Measurements from ENCODE around the gene CPAMD8. TPM values are rescaled to one million over a fixed set of nuclear protein-coding genes. Genes with fewer than 3 reads are reported as not detected.

Gene CPAMD8
- total RNA-seq, 1 experiment from 2014 or later = 0.20 TPM

DNA sequence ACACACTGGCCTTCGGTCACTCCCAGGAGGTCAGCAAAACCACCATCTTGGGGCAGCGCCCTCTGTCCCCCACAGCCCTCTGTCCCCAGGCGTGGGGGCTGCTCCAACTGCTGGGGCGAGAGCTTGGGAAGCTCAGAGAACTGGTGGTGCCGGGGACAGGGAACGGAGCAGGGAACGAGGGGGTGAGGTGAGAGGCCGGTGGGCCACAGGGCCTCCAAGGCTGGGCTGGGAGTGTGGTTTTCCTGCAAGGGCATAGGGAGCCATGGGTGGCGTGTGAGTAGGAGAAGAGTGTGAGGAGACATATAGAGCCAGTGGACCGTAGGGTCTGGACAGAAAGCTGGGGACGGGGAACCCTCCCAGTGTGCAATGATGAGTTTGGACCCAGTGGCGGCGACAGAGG lies 103.7 kb downstream of the CPAMD8 start:
- Histone ChIP-seq H3K4me3 (replicated peaks in 1 of 2; ENCODE audit: low read depth in 1 of 2, low read length in 2 of 2) (no peak overlapping the region), H3K9ac (ENCODE audit: low read length) (no peak overlapping the region), H3K36me3 (ENCODE audit: control insufficient read depth in 1 of 2, insufficient read depth in 2 of 2, low read length in 2 of 2) (no peaks in the 10 kb centered on the region), H2AFZ (ENCODE audit: low read depth, low read length, poor library complexity, severe bottlenecking) (no peak overlapping the region), H3K9me3 (ENCODE audit: control insufficient read depth in 1 of 2, insufficient read depth in 1 of 2, low read depth in 1 of 2, low read length in 2 of 2) (peaks cover 5 to 7% of the 10 kb centered on the region in 2 experiments; a peak in 2 of 4 replicates), H3K9me2 (ENCODE audit: insufficient read depth) (no peaks in the 10 kb centered on the region), H3K4me2 (ENCODE audit: low read length) (no peak overlapping the region), H3K27me3 (ENCODE audit: insufficient read depth, low read length) (no peaks in the 10 kb centered on the region), H3K79me2 (ENCODE audit: insufficient read depth, low read length) (no peaks in the 10 kb centered on the region), H4K20me1 (ENCODE audit: insufficient read depth) (no peaks in the 10 kb centered on the region), H3K4me1 (ENCODE audit: control insufficient read depth in 1 of 2, insufficient read depth in 2 of 2, low read length in 2 of 2) (peaks cover 7 to 14% of the 10 kb centered on the region in 2 experiments), H3K27ac (ENCODE audit: low read depth, low read length) (no peak overlapping the region)
- POLR2A ChIA-PET = no interaction called here
- BruUV-seq (replicated peaks) = no TSS peak
- CTCF ChIA-PET = no interaction called here
- intact Hi-C loops (cut with micrococcal nuclease) = no loop called here
- ATAC-seq = no peak
- no peak for DNase-seq (ENCODE audit: low read depth, low spot score)
- RAD21 ChIA-PET (ENCODE audit: low non-redundant PET in 1 of 2, low total read pairs in 2 of 2, uncharacterized antibody in 2 of 2, unreplicated experiment in 2 of 2) = no interaction called here
- no peak for TF ChIP-seq SP1 (IDR thresholded peaks at IDR 0.05; ENCODE audit: low read depth)
- no peak for TF ChIP-seq JUND (IDR thresholded peaks at IDR 0.05)
- no peak for TF ChIP-seq POLR2AphosphoS5 (IDR thresholded peaks at IDR 0.05; ENCODE audit: low read depth, low read length)
- TF ChIP-seq, protein P1, sequence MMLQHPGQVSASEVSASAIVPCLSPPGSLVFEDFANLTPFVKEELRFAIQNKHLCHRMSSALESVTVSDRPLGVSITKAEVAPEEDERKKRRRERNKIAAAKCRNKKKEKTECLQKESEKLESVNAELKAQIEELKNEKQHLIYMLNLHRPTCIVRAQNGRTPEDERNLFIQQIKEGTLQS (IDR thresholded peaks at IDR 0.05) = no peak
- TF ChIP-seq ZFX (IDR thresholded peaks at IDR 0.05) = no peak
- TF ChIP-seq POLR2A (IDR thresholded peaks at IDR 0.05; ENCODE audit: borderline replicate concordance, extremely low read depth, insufficient read depth, insufficient read length) = no peak
- no peak for TF ChIP-seq ZNF274 (IDR thresholded peaks at IDR 0.05; ENCODE audit: low read depth, low read length)
- no peak for TF ChIP-seq ELF1 (IDR thresholded peaks at IDR 0.05; ENCODE audit: borderline replicate concordance, low read depth)
- TF ChIP-seq CBX3 (IDR thresholded peaks at IDR 0.05; ENCODE audit: low read depth) = no peak

DNA sequence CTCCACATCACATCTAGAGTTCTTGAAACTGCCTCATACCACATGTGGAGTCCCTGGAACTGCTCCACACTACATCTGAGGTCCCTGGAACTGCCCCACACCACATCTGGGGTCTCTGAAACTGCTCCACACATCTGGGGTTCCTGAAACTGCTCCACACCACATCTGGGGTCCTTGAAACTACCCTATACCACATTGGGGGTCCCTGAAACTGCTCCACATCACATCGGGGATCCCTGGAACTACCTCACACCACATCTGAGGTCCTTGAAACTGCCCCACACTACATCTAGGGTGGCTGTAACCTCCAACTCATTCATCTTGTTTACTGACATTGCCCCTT lies 104.0 kb downstream of the CPAMD8 start:
- intact Hi-C loops (cut with micrococcal nuclease) = no loop called here
- ChIA-PET RAD21 (ENCODE audit: low non-redundant PET in 1 of 2, low total read pairs in 2 of 2, uncharacterized antibody in 2 of 2, unreplicated experiment in 2 of 2) (no interaction called here), CTCF (no interaction called here), POLR2A (no interaction called here)
- H3K4me2 ChIP-seq (ENCODE audit: low read length) = no peak overlapping the region
- TF ChIP-seq JUND (IDR thresholded peaks at IDR 0.05) (no peak), CEBPB (IDR thresholded peaks at IDR 0.05; ENCODE audit: low read depth) (no peak), POLR2AphosphoS5 (IDR thresholded peaks at IDR 0.05; ENCODE audit: low read depth, low read length) (no peak), ZNF274 (IDR thresholded peaks at IDR 0.05; ENCODE audit: low read depth, low read length) (no peak), TCF7L2 (IDR thresholded peaks at IDR 0.05; ENCODE audit: borderline replicate concordance, extremely low read depth, insufficient read depth, insufficient read length) (no peak), POLR2A (IDR thresholded peaks at IDR 0.05; ENCODE audit: borderline replicate concordance, extremely low read depth, insufficient read depth, insufficient read length) (no peak), ELF1 (IDR thresholded peaks at IDR 0.05; ENCODE audit: borderline replicate concordance, low read depth) (no peak), CBX3 (IDR thresholded peaks at IDR 0.05; ENCODE audit: low read depth) (no peak), RAD21 (IDR thresholded peaks at IDR 0.05; ENCODE audit: low read depth) (no peak), SP1 (IDR thresholded peaks at IDR 0.05; ENCODE audit: low read depth) (no peak), FOSL1 (IDR thresholded peaks at IDR 0.05; ENCODE audit: low read depth) (no peak), EGR1 (IDR thresholded peaks at IDR 0.05; ENCODE audit: low read depth) (no peak), EZH2 (IDR thresholded peaks at IDR 0.05) (no peak)
- TF ChIP-seq, protein P2, sequence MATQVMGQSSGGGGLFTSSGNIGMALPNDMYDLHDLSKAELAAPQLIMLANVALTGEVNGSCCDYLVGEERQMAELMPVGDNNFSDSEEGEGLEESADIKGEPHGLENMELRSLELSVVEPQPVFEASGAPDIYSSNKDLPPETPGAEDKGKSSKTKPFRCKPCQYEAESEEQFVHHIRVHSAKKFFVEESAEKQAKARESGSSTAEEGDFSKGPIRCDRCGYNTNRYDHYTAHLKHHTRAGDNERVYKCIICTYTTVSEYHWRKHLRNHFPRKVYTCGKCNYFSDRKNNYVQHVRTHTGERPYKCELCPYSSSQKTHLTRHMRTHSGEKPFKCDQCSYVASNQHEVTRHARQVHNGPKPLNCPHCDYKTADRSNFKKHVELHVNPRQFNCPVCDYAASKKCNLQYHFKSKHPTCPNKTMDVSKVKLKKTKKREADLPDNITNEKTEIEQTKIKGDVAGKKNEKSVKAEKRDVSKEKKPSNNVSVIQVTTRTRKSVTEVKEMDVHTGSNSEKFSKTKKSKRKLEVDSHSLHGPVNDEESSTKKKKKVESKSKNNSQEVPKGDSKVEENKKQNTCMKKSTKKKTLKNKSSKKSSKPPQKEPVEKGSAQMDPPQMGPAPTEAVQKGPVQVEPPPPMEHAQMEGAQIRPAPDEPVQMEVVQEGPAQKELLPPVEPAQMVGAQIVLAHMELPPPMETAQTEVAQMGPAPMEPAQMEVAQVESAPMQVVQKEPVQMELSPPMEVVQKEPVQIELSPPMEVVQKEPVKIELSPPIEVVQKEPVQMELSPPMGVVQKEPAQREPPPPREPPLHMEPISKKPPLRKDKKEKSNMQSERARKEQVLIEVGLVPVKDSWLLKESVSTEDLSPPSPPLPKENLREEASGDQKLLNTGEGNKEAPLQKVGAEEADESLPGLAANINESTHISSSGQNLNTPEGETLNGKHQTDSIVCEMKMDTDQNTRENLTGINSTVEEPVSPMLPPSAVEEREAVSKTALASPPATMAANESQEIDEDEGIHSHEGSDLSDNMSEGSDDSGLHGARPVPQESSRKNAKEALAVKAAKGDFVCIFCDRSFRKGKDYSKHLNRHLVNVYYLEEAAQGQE (IDR thresholded peaks at IDR 0.05; ENCODE audit: low read depth) = no peak
- TF ChIP-seq, protein P3, sequence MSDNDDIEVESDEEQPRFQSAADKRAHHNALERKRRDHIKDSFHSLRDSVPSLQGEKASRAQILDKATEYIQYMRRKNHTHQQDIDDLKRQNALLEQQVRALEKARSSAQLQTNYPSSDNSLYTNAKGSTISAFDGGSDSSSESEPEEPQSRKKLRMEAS (IDR thresholded peaks at IDR 0.05) = no peak
- no peak overlapping the region for H3K9ac ChIP-seq (ENCODE audit: low read length)
- no peaks in the 10 kb centered on the region for H3K79me2 ChIP-seq (ENCODE audit: insufficient read depth, low read length)
- H3K27me3 ChIP-seq (ENCODE audit: insufficient read depth, low read length) = no peaks in the 10 kb centered on the region
- H3K27ac ChIP-seq (ENCODE audit: low read depth, low read length) = no peak overlapping the region
- H2AFZ ChIP-seq (ENCODE audit: low read depth, low read length, poor library complexity, severe bottlenecking) = no peak overlapping the region
- no peaks in the 10 kb centered on the region for H4K20me1 ChIP-seq (ENCODE audit: insufficient read depth)
- H3K9me2 ChIP-seq (ENCODE audit: insufficient read depth) = no peaks in the 10 kb centered on the region
- H3K36me3 ChIP-seq (ENCODE audit: control insufficient read depth in 1 of 2, insufficient read depth in 2 of 2, low read length in 2 of 2) = no peaks in the 10 kb centered on the region
- peaks cover 5 to 7% of the 10 kb centered on the region in 2 experiments; a peak in 2 of 4 replicates for H3K9me3 ChIP-seq (ENCODE audit: control insufficient read depth in 1 of 2, insufficient read depth in 1 of 2, low read depth in 1 of 2, low read length in 2 of 2)
- DNase-seq (ENCODE audit: low read depth, low spot score) (no peak), ATAC-seq (no peak)
- no peak overlapping the region for H3K4me3 ChIP-seq (replicated peaks in 1 of 2; ENCODE audit: low read depth in 1 of 2, low read length in 2 of 2)
- peaks cover 7 to 14% of the 10 kb centered on the region in 2 experiments for H3K4me1 ChIP-seq (ENCODE audit: control insufficient read depth in 1 of 2, insufficient read depth in 2 of 2, low read length in 2 of 2)
- BruUV-seq (replicated peaks) = no TSS peak
